Activated naive CD4-positive, alpha-beta T cell treated with anti-CD3 and anti-CD28 coated beads, Interleukin-2, amount 10 ng/mL, durations not matched to agents 7 days and 5 days (primary cell): ENCODE measurements around the gene MAP3K4.

Source experiments
- CTCF ChIA-PET: fragments of 350-600 bp; sonication (Branson Sonifier 250); formaldehyde crosslinking; loops from one replicate; lab custom pipeline; 2021; ENCODE audit warnings: antibody characterized with exemption; lab: Charles Lee
- DNase-seq: peaks from one replicate; pipeline ENCODE4 v3.0.0-alpha.2; 2020
- H3K27ac Mint-ChIP-seq: one replicate; pipeline ENCODE4 v1.8.0; 2021; ENCODE audit warnings: mild to moderate bottlenecking, moderate library complexity, mixed read lengths
- H3K27me3 Mint-ChIP-seq: one replicate; pipeline ENCODE4 v1.8.0; 2021; ENCODE audit warnings: mild to moderate bottlenecking, mixed read lengths
- H3K36me3 Mint-ChIP-seq: one replicate; pipeline ENCODE4 v1.8.0; 2021; ENCODE audit warnings: mixed read lengths
- H3K4me1 Mint-ChIP-seq: one replicate; pipeline ENCODE4 v1.8.0; 2021; ENCODE audit warnings: mixed read lengths
- H3K4me3 Mint-ChIP-seq: one replicate; pipeline ENCODE4 v1.8.0; 2021; ENCODE audit warnings: mild to moderate bottlenecking, moderate library complexity, mixed read lengths
- H3K9me3 Mint-ChIP-seq: one replicate; pipeline ENCODE4 v1.8.0; 2021; ENCODE audit warnings: mixed read lengths

Gene MAP3K4

DNA sequence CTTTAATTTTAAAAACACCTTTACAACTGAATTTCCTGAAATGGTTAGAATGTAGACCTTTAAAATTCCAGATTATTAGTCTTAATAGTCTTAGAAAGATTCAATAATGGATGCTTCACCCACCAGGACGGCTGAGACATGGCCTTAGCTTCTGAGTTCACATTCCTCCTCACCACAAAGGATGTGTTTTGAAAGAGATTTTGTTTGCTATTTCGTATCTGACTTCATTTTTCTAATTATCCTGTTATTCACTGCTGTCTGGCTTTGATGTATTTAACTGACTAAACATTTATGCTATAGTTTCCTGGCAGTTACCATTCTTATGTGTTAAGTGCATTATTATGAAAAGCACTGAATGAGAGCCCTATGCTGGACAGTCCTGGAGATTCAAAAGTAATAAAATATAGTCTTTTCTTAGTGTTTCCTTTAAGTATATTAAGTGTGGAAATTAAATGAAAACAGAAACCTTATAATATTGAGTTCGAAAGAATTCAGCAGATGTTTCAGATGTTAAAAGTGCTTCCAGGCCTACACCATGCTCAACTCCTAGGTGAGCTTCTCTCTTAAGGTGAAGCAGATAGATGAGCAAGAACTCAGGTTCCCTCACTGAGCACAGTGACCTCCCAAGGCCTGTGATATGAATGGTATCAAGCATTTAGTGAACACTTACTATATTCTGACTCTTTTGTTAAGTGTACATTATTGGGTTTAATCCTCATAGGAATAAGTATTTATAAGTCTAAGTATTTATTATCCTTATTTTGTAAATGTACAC, 40.3 kb downstream of the MAP3K4 start:
- Mint-ChIP-seq H3K27ac (no peak overlapping the region), H3K4me3 (no peak overlapping the region), H3K9me3 (no peaks in the 10 kb centered on the region), H3K36me3 (peaks cover 7% of the 10 kb centered on the region), H3K27me3 (no peaks in the 10 kb centered on the region), H3K4me1 (no peaks in the 10 kb centered on the region)
- CTCF ChIA-PET = interaction anchor here (0.9 kb wide), 1 partner anchor 12 kb away, joined by 3 read pairs; no protein-coding TSS in a partner anchor
- DNase-seq = no peak

DNA sequence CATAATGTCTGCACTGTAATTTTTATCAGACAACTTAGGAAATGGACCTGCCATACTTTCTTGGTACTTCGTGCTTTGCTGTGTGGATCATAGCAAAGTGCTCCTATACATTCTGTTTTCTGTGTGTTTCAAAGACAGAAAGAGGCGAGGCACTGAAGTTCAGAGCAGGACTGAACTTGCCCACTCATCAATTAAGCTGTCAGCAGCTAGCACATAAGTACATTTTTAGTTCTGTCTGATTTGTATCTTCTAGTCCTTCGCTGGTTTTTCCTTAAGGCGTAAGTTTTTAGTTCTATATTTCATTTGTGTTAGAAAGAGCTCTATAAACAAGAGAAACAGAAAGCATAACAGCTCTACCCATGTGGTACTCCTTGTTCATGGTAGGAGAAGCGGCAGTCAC, 42.1 kb downstream of the MAP3K4 start:
- Mint-ChIP-seq H3K9me3 (no peaks in the 10 kb centered on the region), H3K4me1 (no peaks in the 10 kb centered on the region), H3K36me3 (peaks cover 12% of the 10 kb centered on the region), H3K27ac (no peak overlapping the region), H3K27me3 (no peaks in the 10 kb centered on the region), H3K4me3 (no peak overlapping the region)
- CTCF ChIA-PET = no interaction called here
- no peak for DNase-seq

DNA sequence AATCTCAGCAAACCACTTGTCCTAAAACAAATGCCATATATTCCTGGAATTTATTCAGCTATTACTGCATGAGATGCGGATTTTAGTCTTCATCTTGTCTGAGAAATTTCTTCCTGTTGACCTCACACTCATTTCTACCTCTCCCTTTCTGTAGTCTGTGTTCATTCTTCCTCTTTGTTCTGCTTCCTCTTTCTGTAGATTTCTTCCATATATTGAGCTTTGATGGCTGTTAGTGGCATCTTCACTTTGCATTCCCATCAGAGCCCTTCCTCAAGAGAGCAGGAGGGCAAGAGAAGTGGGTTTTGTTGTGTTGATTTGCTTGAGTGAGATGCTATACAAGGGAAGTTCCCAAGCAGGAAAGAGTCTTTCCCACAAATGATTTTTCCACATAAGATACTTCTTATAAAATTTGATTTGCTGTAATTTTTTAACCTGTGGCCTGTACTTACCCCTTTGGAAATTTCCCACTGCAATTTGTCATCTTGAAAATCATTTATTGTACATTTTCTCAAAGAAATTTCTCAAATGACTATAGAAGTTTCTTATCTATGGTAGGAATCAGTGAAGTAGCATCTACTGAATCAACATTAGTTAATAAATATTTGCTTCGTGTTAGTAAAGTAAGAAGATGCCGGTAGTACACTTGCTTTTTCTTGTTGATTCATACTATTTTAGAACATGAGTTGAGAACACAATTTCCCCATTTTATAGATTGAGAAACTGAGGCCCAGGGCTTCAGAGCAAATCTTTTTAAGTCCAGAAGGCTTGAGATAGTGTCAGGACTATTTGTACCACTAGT, 43.8 kb downstream of the MAP3K4 start:
- no peaks in the 10 kb centered on the region for H3K27me3 Mint-ChIP-seq
- H3K4me3 Mint-ChIP-seq = no peak overlapping the region
- no peaks in the 10 kb centered on the region for H3K9me3 Mint-ChIP-seq
- peaks cover 16% of the 10 kb centered on the region for H3K36me3 Mint-ChIP-seq
- no peak overlapping the region for H3K27ac Mint-ChIP-seq
- no peaks in the 10 kb centered on the region for H3K4me1 Mint-ChIP-seq
- CTCF ChIA-PET = no interaction called here
- DNase-seq = no peak

DNA sequence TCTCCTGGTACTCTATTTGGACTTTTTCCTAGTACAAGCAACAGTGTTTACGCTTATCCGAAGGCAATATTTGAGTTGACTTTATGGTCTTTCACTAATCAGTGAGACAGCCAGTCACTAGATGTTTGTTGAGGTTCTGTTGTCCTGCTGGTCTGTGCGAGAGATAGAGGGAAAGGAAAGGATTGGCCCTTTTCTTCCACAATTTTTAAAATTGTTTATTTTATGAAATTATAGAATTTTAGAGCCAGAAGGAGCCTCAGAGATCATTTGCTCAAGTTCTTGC, 44.4 kb downstream of the MAP3K4 start:
- Mint-ChIP-seq H3K27ac (no peak overlapping the region), H3K36me3 (peaks cover 16% of the 10 kb centered on the region), H3K27me3 (no peaks in the 10 kb centered on the region), H3K9me3 (no peaks in the 10 kb centered on the region), H3K4me1 (no peaks in the 10 kb centered on the region), H3K4me3 (no peak overlapping the region)
- CTCF ChIA-PET = no interaction called here
- no peak for DNase-seq

DNA sequence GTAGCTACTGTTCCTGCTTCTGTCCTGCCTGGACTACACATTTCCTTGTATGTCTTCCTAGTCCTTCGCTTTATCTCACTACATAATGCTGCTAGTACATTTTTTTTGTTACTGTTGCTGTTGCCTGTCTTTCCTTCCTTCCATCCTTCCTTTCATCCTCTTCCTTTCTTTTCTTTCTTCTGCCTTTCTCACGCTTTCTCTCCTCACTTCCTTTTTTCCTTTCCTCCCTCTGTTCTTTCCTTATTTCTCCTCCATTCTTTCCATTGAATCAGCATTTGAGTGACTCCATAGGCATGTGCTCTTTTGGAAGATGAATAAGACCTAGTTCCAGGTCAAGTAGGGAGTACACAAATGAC, 46.3 kb downstream of the MAP3K4 start:
- Mint-ChIP-seq H3K9me3 (no peaks in the 10 kb centered on the region), H3K27ac (no peak overlapping the region), H3K4me3 (no peak overlapping the region), H3K4me1 (no peaks in the 10 kb centered on the region), H3K36me3 (peaks cover 21% of the 10 kb centered on the region), H3K27me3 (no peaks in the 10 kb centered on the region)
- no peak for DNase-seq
- CTCF ChIA-PET = no interaction called here

DNA sequence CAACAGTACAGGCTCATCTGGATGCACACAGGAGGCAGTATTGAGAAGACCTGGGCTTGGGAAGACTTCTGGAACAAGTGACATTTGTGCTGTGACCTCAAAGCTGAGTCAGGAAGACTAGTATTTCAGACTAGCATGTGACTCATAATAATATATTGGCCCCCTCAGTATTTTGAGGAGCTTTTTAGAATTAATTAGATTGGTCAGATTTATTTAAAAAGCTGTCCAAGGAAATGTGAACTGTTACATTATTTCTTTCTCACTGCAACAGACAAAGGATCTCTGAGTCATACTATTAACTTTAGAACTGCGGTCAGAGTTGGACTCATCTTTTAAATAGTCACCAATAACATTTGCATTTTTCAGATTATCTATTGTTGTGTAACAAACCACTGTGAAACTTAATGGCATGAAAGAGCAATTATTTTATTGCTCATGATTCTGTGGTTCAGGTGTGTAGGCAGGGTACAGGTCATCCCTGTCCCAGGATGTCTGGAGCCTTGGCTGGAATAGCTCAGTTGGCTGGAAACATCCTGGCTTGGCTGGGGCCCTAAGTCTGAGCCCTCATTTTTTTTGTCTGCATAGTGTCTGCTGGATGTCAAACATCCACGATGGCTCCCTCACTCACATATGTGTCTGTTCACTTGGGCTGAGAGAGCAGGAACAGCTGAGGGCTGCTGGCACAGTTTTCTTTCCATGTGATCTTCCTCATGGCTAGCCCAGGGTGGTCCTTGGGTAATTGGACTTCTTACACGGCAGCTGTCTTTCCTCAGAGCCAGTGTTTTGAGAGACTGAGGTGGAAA, 46.9 kb downstream of the MAP3K4 start:
- no peak for DNase-seq
- Mint-ChIP-seq H3K27me3 (no peaks in the 10 kb centered on the region), H3K4me1 (no peaks in the 10 kb centered on the region), H3K4me3 (no peak overlapping the region), H3K9me3 (no peaks in the 10 kb centered on the region), H3K36me3 (peaks cover 23% of the 10 kb centered on the region), H3K27ac (no peak overlapping the region)
- CTCF ChIA-PET = no interaction called here

DNA sequence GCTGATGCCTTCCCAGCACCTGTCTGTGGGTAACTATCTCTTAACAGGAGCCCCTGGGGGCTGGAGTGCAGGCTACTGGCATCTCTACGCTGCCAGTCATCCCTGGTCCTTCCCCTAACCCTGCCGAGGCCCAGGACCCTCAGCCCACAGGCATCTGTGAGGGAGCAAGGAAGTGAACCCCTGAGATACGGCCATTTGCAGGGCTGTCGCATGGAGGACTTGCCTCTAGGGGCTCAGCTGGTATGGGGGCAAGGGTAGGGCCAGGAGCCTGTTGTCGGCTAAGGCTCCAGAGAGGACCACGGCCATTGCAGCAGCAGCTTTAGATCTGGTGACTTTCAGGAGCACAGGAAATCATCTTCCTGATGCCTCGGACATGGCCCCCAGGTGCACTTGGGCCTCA, 49.7 kb downstream of the MAP3K4 start:
- DNase-seq = no peak
- Mint-ChIP-seq H3K4me3 (no peak overlapping the region), H3K4me1 (no peaks in the 10 kb centered on the region), H3K27ac (no peak overlapping the region), H3K36me3 (peaks cover 22% of the 10 kb centered on the region), H3K9me3 (no peaks in the 10 kb centered on the region), H3K27me3 (no peaks in the 10 kb centered on the region)
- CTCF ChIA-PET = no interaction called here

DNA sequence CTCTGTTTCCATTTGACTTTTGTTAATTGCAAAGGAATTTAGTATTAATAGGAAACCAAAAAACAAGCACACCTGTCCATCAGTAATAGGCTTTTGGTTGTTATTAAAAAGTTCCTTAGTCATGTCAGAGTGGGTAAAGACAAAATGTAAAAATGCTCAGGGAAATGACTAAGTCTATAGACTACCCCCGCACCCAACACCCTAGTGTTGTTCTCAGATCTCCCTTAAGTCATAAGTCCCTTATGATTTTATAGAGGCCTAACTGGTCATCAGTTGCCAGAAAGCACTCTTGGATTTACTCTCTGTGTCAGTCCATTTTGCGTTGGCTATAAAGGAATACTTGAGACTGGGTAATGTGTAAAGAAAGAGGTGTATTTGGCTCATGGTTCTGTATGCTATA, 52.8 kb downstream of the MAP3K4 start:
- Mint-ChIP-seq H3K27me3 (no peaks in the 10 kb centered on the region), H3K36me3 (peaks cover 20% of the 10 kb centered on the region), H3K9me3 (no peaks in the 10 kb centered on the region), H3K4me1 (no peaks in the 10 kb centered on the region), H3K27ac (no peak overlapping the region), H3K4me3 (no peak overlapping the region)
- DNase-seq = no peak
- CTCF ChIA-PET = interaction anchor here (0.7 to 1.0 kb wide), 2 partner anchors 12 to 329 kb away, joined by 3 to 4 read pairs; no protein-coding TSS in a partner anchor

DNA sequence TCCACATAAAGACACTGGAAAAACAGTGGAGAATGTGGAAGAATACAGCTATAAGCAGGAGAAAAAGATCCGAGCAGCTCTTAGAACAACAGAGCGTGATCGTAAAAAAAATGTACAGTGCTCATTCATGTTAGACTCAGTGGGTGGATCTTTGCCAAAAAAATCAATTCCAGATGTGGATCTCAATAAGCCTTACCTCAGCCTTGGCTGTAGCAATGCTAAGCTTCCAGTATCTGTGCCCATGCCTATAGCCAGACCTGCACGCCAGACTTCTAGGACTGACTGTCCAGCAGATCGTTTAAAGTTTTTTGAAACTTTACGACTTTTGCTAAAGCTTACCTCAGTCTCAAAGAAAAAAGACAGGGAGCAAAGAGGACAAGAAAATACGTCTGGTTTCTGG, 57.1 kb downstream of the MAP3K4 start:
- Mint-ChIP-seq H3K9me3 (no peaks in the 10 kb centered on the region), H3K4me3 (no peak overlapping the region), H3K4me1 (no peaks in the 10 kb centered on the region), H3K27ac (no peak overlapping the region), H3K36me3 (peaks cover 24% of the 10 kb centered on the region), H3K27me3 (no peaks in the 10 kb centered on the region)
- DNase-seq = no peak
- CTCF ChIA-PET = no interaction called here

DNA sequence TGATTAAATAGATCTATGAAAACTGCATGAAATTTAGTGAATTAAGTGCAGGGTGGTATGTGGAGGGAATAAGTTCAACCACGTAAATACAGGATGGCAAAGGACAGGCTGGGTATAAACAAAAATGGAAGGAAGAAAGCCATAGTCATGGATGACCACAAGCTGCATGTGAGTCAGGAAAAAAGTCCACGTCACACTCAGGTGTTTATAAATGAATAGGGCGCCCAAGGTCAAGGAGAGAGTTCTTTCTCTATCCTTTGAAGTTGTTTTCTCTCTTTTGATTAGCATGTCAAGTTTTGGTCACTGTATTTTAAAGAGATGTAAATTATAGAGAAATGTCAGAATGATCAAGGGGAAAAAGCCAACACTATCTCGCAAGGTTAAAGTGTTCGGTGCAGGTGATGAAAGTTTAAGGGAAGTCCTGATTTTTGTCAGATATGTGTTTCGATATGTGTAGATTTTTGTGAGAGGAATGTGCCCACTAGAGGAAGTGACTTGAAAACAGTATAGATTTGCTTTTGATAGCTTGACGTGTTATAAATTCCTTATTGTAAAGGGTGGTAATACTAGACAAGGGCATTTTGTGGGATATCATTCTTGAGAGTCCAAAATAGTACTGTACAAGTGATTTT, 58.7 kb downstream of the MAP3K4 start:
- no peak overlapping the region for H3K4me3 Mint-ChIP-seq

DNA sequence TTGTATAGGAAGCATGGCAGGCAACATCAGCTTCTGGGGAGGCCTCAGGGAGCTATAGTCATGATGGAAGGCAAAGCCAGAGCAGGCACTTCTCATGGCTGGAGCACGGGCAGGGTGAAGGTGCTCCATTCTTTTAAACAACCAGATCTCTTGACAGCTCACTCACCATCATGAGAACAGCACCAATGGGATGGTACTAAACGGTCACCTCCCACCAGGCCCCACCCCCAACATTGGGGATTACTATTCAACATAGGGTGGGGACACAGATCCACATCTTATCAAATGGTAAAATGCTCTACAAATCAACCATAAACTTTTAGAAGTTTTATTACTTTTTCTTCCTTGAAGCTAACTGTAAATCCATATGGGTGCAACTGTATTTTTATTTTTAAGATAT, 61.5 kb downstream of the MAP3K4 start:
- Mint-ChIP-seq H3K36me3 (peaks cover 25% of the 10 kb centered on the region), H3K27me3 (no peaks in the 10 kb centered on the region), H3K9me3 (no peaks in the 10 kb centered on the region), H3K27ac (no peak overlapping the region), H3K4me3 (no peak overlapping the region), H3K4me1 (no peaks in the 10 kb centered on the region)
- CTCF ChIA-PET = no interaction called here
- DNase-seq = no peak

More for the DNA sequence above, 58.7 kb downstream of the MAP3K4 start:
- Mint-ChIP-seq H3K9me3 (no peaks in the 10 kb centered on the region), H3K36me3 (peaks cover 20% of the 10 kb centered on the region), H3K4me1 (no peaks in the 10 kb centered on the region), H3K27me3 (no peaks in the 10 kb centered on the region), H3K27ac (no peak overlapping the region)
- CTCF ChIA-PET = no interaction called here
- no peak for DNase-seq

DNA sequence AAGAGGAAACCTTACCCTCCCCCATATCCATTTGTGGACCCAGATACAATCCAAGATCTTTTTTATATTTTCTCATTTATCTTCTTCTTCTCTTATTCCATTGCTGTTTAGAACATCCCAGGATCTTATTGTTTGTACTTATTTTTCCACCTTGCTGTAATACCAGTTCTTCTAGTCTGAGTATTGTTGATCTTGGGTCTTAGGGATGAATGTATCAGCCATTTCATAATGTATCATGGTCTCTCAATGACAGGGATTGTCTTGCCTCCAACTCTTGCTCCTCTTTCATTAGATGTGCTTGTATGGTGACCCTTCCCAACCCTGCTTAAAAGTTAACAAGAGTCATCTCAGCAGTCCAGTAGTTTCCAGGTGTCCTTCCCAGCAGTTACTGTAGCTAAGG, 63.3 kb downstream of the MAP3K4 start:
- H3K9me3 Mint-ChIP-seq = no peaks in the 10 kb centered on the region
- H3K27ac Mint-ChIP-seq = no peak overlapping the region
- CTCF ChIA-PET = no interaction called here
- no peaks in the 10 kb centered on the region for H3K27me3 Mint-ChIP-seq
- DNase-seq = no peak
- no peaks in the 10 kb centered on the region for H3K4me1 Mint-ChIP-seq
- H3K4me3 Mint-ChIP-seq = no peak overlapping the region
- H3K36me3 Mint-ChIP-seq = peaks cover 15% of the 10 kb centered on the region

DNA sequence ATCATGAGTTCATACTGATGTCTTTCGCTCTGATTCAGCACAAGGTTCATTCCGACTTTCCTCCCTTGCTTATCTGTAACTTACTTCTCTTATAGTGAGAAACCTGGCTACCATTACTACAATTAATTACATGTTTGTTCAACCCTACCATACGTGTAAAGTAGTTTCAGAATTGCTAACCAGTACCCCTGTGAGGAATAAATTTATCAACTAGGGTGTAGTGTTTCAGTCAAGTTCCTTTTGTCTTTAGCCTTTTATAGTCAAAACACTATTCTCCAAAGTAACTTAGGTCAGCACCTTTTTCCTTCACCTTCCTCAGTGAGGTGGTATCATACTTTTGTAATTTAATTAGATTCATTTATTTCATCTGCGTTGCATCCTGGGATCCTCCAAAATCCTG, 64.9 kb downstream of the MAP3K4 start:
- Mint-ChIP-seq H3K4me3 (no peak overlapping the region), H3K9me3 (no peaks in the 10 kb centered on the region), H3K27ac (no peak overlapping the region), H3K4me1 (no peaks in the 10 kb centered on the region), H3K27me3 (no peaks in the 10 kb centered on the region), H3K36me3 (peaks cover 16% of the 10 kb centered on the region)
- DNase-seq = no peak
- CTCF ChIA-PET = no interaction called here
